GM18508 (cell line): ENCODE data around the gene PPP1R16B.

Experiments
- ATAC-seq: cut with Tn5 transposase; IDR thresholded peaks from one replicate; pipeline ENCODE4 v1.9.1; 2021; ENCODE audit warnings: moderate number of reproducible peaks; ENCODE audit not compliant: insufficient read depth, unreplicated experiment

PPP1R16B gene

DNA sequence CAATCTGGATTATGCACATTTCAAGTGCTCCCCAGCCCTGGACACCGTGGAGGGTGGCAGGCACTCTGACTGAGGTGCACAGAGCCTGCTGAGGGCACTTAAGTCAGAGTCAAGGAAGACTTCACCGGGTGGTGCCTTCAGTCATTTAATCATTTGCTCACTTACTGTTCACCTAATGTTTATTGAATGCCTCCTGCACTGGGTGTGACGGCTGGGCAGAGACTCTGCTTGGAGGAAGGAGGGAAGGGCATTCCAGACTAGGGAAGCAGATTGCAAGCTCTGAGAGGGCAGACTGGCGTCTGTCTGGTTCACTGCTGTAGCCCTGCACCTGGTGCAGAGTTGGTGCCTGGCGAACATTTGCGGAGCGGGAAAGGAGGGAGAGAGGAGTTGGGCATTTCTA, 66.5 kb downstream of the PPP1R16B start:
- ATAC-seq, result no peak

DNA sequence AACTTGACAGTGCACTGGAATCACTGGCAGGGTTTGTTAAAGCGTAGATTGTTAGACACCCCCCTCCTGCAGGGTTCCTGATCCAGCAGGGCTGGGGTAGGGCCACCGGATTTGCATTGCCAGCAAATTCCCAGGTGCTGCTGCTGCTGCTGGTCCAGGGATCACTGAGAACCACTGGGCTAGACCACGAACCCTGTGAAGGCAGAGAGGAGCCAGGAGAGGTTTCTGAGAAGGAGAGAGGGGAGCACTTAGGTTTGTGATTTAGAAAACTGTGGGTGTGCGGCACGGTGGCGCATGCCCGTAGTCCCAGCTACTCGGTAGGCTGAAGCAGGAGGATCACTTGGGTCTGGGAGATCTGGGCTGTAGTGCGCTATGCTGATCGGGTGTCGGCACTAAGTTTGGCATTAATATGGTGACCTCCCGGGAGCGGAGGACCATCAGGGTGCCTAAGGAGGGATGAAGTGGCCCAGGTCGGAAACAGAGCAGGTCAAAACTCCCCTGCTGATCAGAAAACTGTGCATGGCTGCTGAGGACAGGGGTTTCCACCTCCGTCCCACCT, 67.1 kb downstream of the PPP1R16B start:
- ATAC-seq, result no peak

DNA sequence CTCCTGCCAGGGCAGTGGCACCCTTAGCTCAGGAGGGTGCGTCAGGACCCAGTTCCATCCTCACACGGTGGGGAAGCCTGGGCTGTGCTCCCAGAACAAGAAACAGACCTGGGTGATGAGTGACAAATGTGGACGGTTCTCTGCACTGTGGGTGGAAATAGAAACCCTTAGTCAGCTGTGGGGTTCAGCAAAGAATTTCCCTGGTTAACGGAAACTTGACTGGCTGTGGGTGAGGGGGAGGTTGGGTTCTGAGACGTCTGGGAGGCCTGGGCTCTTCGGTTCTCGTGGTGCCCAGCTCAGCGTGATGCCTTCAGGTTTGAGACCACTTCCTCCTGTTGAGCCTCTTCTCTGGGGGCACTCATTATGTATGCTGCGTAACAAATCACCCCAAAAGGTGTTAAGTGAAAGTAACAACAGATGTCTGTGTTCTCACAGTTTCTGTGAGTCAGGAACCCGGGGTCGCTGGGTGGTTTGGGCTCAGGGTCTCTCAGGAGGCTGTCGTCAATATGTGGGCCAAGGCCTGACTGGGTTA, 67.6 kb downstream of the PPP1R16B start:
- peak; percentile 41 for ATAC-seq

DNA sequence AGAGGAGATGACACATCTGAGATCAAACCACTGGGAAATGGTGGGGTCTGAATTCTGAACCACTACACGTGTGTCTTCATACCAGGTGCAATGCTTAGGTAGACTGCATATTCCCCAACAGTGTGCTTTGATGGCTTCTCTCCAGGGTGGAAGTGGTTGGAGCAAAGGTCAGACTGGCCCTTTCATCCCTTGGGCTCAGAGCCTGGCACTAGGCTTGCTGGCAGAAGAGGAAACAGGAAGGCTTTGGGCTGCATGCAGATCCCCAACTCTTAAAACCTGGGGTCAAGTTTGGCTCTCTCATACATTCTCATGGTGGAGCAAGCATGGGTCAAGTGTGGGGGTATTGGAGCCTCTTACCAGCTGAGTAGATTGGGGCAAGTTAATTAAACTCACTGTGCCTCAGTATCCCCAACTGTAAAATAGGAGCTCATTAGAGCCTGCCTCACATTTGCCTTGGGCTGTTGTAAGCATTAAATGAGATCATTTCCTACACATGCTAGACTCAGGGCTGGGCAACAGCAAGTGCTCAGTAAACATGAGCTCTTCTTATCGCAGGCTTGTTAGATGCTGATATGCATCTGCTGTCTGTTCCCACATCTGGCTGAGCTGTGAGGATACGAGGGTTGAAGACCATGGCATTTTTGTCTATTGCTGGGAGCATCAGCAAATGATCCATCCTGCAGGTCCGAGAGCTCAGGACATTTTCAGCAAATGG, 69.1 kb downstream of the PPP1R16B start:
- no peak for ATAC-seq

DNA sequence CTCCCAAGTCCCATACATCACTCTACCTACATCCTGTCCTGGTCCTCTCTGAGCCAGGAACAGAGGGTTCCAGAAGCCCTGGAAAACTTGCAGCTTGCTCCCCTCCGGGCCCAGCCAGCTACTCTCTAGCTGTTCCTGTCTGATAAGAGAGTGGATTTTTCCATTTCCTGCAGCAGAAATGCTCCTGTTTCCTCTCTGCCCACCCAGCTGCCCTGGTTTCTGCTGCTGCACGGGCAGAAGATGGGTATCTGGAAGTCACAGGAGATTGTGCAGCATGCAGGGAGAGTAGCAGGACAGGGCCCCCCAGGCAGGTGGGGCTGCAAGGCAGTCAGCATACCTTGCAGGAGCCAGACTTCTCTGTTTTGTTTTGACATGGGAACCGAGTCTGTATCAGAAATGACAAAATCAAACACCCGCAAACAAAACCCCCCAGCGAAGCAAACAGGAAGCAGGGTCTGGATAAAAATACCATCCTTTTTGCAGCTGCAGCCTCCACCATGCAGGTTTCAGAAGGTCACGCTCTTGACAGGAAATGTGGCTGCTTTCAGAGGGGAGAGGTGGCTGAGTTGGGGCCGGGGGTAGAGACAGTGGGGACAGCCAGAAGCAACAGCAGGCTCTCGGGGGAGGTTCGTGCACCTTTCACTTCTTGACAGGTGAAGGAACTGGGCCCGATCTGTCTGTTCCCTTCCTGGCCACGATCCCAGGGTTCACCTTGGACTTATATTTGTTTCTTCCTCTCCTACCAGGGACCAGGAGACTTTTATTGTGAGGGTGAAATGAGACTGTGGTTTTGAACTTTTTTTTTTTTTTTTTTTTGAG, 69.9 kb downstream of the PPP1R16B start:
- peak; percentile 31 for ATAC-seq

DNA sequence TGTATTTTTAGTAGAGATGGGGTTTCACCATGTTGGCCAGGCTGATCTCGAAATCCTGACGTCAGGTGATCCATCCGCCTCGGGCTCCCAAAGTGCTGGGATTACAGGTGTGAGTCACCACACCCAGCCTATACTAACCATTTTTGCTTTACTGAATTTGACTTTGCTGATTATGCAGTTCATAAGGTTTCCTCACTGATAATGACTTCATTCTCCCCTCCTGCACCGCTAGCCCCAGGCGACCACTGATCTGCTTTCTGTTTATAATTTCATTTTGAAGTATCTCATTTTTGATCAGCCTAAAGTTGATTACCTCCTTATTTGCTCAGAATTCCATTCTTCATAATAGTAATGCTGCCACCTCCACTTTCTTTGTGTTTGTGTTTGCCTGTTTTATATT, 72.0 kb downstream of the PPP1R16B start:
- ATAC-seq, result no peak

DNA sequence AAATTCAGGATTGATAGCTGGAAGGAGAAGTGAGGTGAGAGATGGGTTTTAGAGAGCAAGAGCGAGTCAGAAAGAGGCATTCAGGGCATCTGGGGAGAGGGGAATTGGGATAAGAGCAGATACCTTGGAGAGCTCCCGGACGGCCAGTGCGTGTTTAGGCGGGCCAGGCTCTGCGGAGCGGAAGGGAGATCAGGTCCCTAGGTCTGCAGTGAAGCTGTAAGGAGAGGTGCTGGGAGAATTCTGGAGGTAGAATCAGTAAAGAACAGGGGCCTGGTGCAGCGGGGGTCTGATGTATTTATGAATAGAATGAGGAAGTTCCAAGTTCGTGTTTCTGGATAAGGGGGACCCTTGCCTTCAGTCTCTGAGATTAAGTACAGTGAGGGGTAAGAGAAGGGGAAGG, 73.4 kb downstream of the PPP1R16B start:
- ATAC-seq, result no peak

DNA sequence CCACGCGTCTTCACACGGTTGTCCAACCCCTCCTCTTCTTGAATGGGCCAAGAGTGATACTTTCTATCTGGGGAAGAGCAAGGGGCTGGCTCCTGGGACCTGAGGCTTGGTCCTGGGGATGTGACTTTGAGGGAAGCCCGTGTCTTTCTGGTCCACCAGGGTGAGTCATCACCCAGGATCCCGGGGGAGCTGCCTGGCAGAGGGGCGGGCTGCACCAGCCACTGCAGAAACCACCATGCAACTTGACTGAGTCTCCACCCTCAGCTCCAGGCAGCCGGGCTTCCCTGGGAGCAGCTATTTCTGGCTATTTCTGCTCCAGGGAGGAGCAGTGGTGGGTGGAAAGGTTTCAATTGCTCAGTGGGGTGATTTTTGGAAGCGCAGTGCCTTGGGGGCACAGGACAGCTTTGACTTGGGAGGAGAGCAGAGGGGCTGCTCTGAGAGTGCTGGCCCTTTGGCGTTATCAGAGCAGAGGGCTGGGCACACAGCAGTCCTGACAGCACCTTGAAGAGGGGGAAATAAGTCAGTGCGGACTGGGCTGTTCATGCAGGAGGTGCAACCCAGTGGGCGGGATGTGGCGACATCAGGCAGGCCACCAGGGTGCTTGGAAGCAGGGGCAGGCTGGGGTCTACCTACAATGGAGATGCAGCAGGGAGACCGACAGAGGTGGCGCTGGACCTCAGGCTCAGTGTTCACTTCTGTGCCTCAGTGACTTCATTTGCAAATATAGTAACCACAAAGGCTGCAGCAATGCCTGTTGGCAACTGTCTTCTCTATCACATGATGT, 75.6 kb downstream of the PPP1R16B start:
- no peak for ATAC-seq

DNA sequence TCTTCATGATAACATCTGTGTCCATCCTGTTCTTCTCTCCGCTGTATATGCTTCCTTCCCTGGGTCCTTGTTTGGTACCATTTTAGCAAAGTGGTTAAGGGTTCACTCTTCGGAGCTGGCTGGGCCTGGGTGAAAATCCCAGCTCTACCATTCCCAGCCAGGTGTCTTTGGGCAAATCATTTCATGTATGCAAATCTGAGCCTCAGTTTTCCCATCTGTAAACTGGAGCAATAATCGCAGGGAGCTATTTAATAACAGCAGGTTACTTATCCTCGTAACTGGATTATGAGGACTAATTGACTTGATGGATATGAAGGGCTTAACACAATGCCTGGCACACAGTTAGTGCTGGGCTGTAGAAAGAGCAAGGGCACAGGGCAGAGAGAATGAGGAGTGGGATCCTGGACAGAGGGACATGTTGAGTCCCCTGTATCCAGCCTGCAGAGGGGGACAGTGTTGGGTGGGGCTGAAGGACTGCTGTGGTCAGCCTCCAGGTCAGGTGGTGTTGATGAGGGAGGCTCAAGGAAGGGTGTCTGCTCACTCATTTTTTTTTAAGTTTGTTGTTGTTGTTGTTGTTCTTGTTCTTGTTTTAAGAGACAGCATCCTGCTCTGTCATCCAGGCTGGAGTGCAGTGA, 76.4 kb downstream of the PPP1R16B start:
- ATAC-seq, result no peak

DNA sequence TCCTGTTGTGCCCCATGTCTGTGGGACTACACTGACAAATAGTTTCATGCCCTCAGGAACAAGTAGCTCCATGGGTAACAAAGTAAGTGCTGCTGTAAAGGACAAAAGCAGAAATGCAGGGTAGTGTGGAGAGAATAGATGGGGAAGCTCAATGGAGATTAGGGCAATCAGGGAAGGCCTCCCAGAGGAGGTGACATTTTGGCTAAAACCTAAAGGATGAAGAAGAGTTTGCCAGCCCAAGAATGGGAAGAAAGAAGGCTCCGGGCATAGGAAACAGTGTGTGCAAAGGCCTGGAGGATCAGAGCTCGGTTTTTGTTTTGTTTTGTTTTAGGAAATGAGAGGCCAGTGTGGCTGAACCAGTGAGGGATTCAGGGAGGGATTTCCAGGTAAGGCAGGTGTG, 77.1 kb downstream of the PPP1R16B start:
- no peak for ATAC-seq

DNA sequence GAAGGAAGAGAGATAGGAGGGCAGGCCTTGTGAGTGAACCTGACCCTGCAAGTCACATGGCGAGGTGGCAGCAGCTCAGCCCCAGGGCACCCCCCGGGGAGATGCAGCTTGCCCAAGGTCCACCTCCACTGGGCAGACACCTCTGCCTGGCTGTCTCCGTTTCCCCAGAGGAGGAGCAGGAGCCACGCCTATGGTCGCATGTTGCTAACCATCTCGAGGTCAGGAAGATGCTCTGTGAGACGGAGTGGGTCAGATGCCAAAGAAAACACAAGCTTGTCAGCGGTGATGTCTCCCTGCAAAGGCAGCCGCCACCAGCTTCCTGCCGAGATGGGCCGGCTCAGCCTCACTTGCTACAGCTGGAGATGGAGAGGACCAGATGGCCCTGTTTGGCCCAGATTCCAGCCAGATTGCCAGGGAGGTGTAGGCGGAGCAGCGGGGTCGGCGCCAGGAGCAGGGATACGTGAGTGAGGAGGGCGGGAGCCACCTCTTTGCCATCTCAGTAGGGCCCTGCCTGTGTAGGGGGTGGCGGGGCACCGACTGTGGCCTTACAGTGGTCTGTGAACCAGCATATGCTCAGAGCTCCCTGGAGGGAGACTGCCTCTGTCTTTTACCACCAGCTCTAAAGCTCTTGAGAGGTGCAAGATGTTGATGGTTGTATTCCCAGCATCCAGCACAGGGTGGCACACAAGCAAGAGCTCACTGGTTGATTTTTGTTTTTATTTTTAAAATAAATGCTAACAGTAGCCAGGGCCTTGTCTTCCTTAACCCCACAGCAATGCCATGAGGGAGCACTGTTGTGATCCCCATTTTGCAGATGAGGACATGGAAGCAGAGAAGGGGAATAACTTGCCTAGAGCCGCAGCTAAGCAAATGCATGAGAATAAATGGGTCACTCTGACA, 77.8 kb downstream of the PPP1R16B start:
- no peak for ATAC-seq

DNA sequence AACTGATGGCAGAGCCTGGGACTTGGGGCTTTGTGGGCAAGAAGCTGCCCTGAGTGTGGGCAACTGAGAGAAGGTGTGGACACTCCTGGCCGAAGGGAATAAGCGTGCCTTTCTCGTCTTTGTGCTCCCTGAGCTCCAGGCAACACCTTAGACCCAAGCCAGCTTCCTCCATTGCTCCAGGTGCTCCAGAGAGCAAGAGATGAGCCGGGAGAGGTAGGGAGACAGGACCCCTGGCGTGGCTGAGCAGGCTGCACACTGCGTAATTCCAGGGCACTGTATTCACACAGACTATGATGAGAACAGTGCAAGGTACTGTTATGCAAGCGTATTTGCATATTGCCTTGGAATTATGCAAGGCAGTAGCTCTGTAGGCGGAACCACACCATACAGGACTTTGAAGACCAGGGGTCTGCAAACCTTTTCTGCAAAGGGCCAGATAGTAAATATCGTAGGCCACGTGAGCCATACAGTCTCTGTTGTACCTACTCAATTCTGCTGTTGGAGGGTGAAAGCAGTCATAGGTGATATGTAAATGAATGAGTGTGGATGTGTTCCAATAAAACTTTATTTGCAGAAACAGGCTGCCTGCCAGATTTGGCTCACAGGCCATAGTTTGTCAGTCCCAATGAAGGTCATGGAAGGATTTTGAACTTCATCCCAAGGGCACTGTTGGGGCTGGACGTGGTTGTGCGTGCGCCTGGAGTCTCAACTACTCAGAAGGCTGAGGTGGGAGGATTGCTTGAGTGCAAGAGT, 78.7 kb downstream of the PPP1R16B start:
- ATAC-seq, result no peak

DNA sequence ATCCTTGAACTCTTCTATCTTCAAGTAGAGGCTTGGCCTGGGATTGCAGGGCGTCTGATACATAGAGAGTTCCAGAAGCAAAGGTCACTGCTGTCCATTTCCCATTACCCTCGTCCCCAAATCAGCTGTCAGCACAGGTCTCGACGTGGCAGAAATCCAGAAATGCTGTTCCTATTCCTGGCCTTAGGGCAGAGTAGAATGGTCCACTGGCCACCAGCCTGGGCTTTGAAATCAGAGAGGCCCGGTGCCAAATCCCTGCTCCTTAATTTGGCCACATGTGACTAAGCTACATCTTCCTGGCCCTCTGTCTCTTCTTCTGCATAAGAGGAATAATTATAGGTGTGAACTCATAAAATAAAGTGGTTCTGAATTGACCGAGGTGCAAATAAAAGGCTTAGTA, 79.9 kb downstream of the PPP1R16B start:
- ATAC-seq, result no peak

DNA sequence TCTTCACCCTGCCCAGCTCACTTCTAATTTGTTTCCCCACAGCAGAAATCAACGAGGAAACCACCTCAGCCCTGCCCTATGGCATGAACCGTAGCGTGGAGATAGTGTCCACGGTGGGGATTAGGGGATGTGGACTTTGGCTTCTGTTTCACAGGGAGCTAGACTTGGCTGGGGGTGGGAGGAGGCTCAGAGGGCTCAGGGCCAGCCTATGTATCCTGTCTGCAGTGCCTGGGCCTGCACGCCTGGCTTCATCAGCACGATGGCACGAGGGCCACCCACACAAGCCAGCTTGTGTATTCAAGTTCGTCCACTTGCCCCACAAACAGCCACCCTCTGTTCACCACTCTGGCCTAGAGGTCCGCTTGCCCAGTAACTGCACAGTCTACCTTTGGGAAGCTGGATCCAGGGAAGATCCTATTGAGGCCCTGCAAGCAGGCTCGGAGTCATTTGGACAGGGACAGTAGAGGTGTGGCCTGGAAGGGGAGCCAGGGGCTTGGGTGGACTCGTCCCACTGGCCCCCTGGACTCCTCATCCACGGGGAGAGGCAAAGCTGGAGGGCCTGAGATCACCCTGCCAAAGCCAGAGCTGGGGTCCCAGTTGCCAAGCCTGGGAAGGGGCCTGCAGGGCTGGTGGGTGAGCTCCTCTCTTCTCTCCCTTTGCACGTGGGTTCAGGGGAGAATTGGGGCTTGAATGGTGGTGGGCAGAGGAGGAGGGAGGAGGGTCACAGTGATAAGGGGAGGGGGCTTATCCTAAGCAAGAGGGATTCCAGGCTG, 82.7 kb downstream of the PPP1R16B start:
- ATAC-seq, result no peak

DNA sequence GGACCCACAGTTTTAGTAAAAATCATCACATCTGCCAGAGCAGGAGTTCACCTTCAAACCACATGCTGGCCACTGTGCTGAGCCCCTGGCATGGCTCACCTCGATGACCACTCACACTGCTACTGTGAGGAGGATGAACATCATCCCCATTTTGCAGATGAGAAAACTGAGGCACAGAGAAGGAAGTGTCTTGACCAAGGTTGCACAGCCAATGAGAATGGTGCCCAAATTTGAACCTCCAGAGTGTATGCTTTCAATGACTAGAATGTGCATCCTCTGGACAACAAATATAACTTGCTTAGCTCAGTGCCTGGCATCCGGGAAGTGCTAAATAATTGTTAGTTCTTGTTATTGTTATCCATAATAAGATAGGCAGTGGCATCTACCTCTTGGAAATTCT, 83.6 kb downstream of the PPP1R16B start:
- ATAC-seq, result no peak

DNA sequence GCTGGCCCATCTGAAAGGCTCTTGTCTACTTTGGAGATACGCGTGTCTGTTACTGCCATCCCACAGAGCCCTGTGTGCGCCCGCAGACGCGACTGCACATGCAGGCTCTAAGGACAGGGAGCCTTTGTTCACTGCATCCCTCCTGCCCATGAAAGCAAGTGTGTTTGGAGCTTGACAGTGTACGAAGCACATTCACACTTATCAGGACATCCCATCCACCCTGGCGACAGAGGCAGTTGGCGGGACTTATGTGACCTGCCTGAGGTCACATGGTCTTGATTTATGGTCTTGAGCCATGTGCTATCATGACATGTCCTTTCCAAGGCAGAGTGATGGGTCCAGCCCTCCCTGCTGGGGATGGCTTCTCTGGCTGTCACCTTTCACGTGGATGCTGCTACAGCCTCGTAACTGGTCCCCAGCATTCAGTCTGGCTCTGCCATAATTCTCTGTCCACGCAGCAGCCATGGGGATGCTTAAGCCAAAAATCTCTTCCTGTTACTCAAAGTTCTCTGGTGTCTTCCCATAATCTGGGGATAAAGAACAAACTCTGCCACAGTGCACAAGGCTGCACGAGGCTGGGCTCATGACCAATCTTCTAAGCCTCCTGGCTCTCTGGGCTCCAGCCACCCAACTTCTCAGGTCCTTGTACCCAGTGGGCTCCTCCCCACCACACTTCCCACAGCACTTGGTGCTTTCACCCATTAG, 84.4 kb downstream of the PPP1R16B start:
- ATAC-seq, result no peak

DNA sequence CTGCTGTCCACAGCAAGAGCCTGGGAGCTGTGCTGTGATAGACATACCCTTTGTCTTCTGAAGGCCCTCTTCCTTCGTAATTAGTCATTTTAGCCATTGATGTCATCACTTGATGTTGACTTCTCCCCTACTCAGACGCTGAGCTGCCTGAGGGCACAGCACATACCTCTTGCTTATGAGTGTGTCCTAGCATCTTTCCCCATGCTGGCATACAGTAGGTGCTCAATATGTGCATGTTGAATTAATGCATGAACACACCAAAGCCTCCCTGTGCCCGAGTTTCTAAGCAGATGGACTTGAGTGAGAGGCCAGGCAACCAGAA, 85.0 kb downstream of the PPP1R16B start:
- no peak for ATAC-seq
